ENCODE results near the gene ZPLD1.

ZPLD1 gene

GRCh38 chr3:102447272-102447671 is 12.5 kb downstream of the ZPLD1 start:
- no peak for TF ChIP-seq CTCF (IDR thresholded peaks at IDR 0.05)
- no peak for TF ChIP-seq ZFX (IDR thresholded peaks at IDR 0.05; ENCODE audit: borderline replicate concordance)
- H3K27ac ChIP-seq = no peak overlapping the region

GRCh38 chr3:102449341-102449740 is 14.5 kb downstream of the ZPLD1 start:
- no peak for TF ChIP-seq ZFX (IDR thresholded peaks at IDR 0.05; ENCODE audit: borderline replicate concordance)
- no peak overlapping the region for H3K27ac ChIP-seq

- TF ChIP-seq CTCF (IDR thresholded peaks at IDR 0.05) (no peak), ZFX (IDR thresholded peaks at IDR 0.05; ENCODE audit: borderline replicate concordance) (no peak)
- H3K27ac ChIP-seq = no peak overlapping the region
Measured at GRCh38 chr3:102449930-102450329, 15.1 kb downstream of the ZPLD1 start.

GRCh38 chr3:102450976-102451375 is 16.2 kb downstream of the ZPLD1 start:
- no peak overlapping the region for H3K27ac ChIP-seq
- TF ChIP-seq ZFX (IDR thresholded peaks at IDR 0.05; ENCODE audit: borderline replicate concordance) = no peak
- TF ChIP-seq CTCF (IDR thresholded peaks at IDR 0.05) = no peak

- no peak overlapping the region for H3K27ac ChIP-seq
- TF ChIP-seq CTCF (IDR thresholded peaks at IDR 0.05) (no peak), ZFX (IDR thresholded peaks at IDR 0.05; ENCODE audit: borderline replicate concordance) (no peak)
Measured at GRCh38 chr3:102451543-102451942, 16.7 kb downstream of the ZPLD1 start.

GRCh38 chr3:102454181-102454580 is 19.4 kb downstream of the ZPLD1 start:
- TF ChIP-seq ZFX (IDR thresholded peaks at IDR 0.05; ENCODE audit: borderline replicate concordance) = no peak
- TF ChIP-seq CTCF (IDR thresholded peaks at IDR 0.05) = no peak
- H3K27ac ChIP-seq = no peak overlapping the region

- TF ChIP-seq CTCF (IDR thresholded peaks at IDR 0.05) (no peak), ZFX (IDR thresholded peaks at IDR 0.05; ENCODE audit: borderline replicate concordance) (no peak)
Measured at GRCh38 chr3:102457644-102458043, 22.8 kb downstream of the ZPLD1 start.

GRCh38 chr3:102460579-102460978 is 25.8 kb downstream of the ZPLD1 start:
- no peak overlapping the region for H3K27ac ChIP-seq
- TF ChIP-seq ZFX (IDR thresholded peaks at IDR 0.05; ENCODE audit: borderline replicate concordance) = no peak

More at GRCh38 chr3:102457644-102458043, 22.8 kb downstream of the ZPLD1 start:
- H3K27ac ChIP-seq = no peak overlapping the region
